ENCODE data around the gene GABRG3. TPM values are rescaled to one million over a fixed set of nuclear protein-coding genes. Genes with fewer than 3 reads are reported as not detected.

The GABRG3 gene
- total RNA-seq, 1 experiment from 2014 or later: 0.15 TPM

GRCh38 chr15:27092390-27092789 is 121.4 kb downstream of the GABRG3 start:
- Histone ChIP-seq H3K9me3 (ENCODE audit: control insufficient read depth, low read depth, low read length) (no peaks in the 10 kb centered on the region), H3K9ac (ENCODE audit: extremely low read depth, insufficient read length, low read length) (no peak overlapping the region), H2BK12ac (ENCODE audit: insufficient read length, low read depth, low read length) (no peak overlapping the region), H2BK5ac (ENCODE audit: insufficient read length, low read length) (no peak overlapping the region), H3T11ph (ENCODE audit: low read length) (no peak overlapping the region), H4K91ac (ENCODE audit: insufficient read length, low read depth, low read length) (no peak overlapping the region), H4K8ac (replicated peaks; ENCODE audit: insufficient read length, low read depth, low read length) (no peak overlapping the region), H3K18ac (ENCODE audit: insufficient read length, low read depth, low read length) (no peak overlapping the region), H2BK20ac (ENCODE audit: low read depth, low read length, poor library complexity, severe bottlenecking) (no peak overlapping the region), H2AFZ (ENCODE audit: low read length) (no peak overlapping the region), H3K4me1 (ENCODE audit: insufficient read depth, low read length) (peaks cover 2% of the 10 kb centered on the region; the same call in 1 of the 2 replicates), H4K5ac (ENCODE audit: insufficient read length, low read depth, low read length) (no peak overlapping the region), H3K4me2 (ENCODE audit: insufficient read depth, insufficient read length, low read length) (no peak overlapping the region), H2BK15ac (ENCODE audit: low read depth, low read length) (no peak overlapping the region), H3K4ac (ENCODE audit: low read depth, low read length) (no peak overlapping the region), H3K56ac (ENCODE audit: insufficient read length, low read depth, low read length) (no peak overlapping the region), H3K79me2 (ENCODE audit: insufficient read depth, low read length) (no peaks in the 10 kb centered on the region), H3K23ac (ENCODE audit: insufficient read length, low read depth, low read length) (no peak overlapping the region), H3K27me3 (ENCODE audit: insufficient read depth, low read length) (no peaks in the 10 kb centered on the region), H2BK120ac (ENCODE audit: low read depth, low read length, poor library complexity, severe bottlenecking) (no peak overlapping the region), H3K14ac (ENCODE audit: insufficient read depth, low read length) (no peak overlapping the region), H3K23me2 (ENCODE audit: insufficient read length, low read depth, low read length, poor library complexity, severe bottlenecking) (no peaks in the 10 kb centered on the region), H3K79me1 (ENCODE audit: insufficient read depth, low read depth, low read length, poor library complexity, severe bottlenecking) (no peaks in the 10 kb centered on the region), H4K20me1 (ENCODE audit: control insufficient read depth, insufficient read depth, insufficient read length) (no peaks in the 10 kb centered on the region), H3K27ac (ENCODE audit: insufficient read length, low read depth, low read length) (no peak overlapping the region), H2AK5ac (ENCODE audit: insufficient read length, low read length) (no peak overlapping the region)
- peaks cover 6 to 9% of the 10 kb centered on the region in 2 experiments; a peak in 3 of 5 replicates for H3K9me3 Mint-ChIP-seq
- no peak overlapping the region for H3K4me3 Mint-ChIP-seq
- no peaks in the 10 kb centered on the region; the same call in 1 of the 2 replicates for H3K27me3 Mint-ChIP-seq (ENCODE audit: low read depth)
- H3K36me3 Mint-ChIP-seq (ENCODE audit: insufficient read depth in 1 of 3, low read depth in 3 of 3): peaks cover 0 to 10% (median 2%) of the 10 kb centered on the region in 3 experiments; a peak in 3 of 7 replicates
- no peak for DNase-seq
- H3K4me1 Mint-ChIP-seq: peaks cover 12 to 13% of the 10 kb centered on the region in 2 experiments
- no peak for TF ChIP-seq CTCF (conservative IDR thresholded peaks at IDR 0.05)
- no CpG with 5 or more reads among the region's 10 CpGs for WGBS (ENCODE audit: extremely low coverage, insufficient read length, low lambda C conversion rate)
- H3K27ac Mint-ChIP-seq: no peak overlapping the region
